Astrocyte (in vitro differentiated cells and primary cell): Measurements from ENCODE around the gene TMEM17.

Experiments used
- CTCF ChIP-seq: IDR thresholded peaks from 2 replicates; pipeline ENCODE4 v1.5.1; 2011; ENCODE audit warnings: low read depth, mild to moderate bottlenecking, inconsistent platforms, low read length, moderate library complexity; ENCODE audit not compliant: insufficient read depth
- EZH2 ChIP-seq: IDR thresholded peaks from 2 replicates; pipeline ENCODE4 v1.6.1; 2012; ENCODE audit warnings: mild to moderate bottlenecking, low read length, inconsistent platforms; ENCODE audit not compliant: insufficient read depth

DNA sequence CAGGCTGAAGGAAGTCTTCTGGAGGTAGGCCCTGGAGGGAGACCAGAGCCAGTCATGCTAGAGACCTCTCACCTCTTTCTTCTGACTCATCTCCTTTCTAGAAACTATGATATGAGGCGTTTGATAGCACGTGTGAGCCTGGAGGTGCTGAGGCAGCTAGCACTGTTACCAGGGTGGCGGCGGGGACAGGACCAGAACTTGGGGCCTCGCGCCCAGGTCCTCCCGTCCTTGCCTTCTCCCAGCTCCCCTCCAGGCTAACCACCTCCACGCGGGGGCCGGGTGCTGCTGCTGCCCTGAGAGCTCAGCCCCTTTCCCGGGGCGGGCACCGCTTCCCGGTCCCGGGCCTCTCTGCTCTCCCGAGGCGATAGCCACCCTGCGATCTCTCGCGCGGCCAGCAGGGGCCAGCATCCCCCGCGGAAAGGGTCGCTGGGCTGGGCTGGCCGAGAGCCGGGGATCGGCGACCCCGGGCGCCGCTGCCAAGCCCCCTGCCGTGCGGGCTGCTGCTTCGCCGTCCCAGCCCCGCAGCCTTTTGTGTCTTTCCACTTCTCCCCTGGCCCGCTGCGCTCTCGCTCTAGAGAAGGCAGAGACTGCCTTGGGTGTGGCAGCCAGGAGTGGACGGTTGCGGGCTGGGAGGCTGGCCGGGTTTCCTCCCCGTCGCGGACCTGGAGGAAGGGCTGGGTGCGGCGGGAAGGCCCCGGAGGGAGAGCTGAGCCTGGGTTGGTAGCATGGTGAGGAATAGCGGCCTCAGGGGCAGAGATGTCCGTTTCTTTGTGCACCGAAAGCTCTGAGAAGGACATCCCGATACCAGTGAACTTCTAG is 49.1 kb downstream of the TMEM17 start:
- peak; percentile 43 for TF ChIP-seq CTCF
- TF ChIP-seq EZH2: no peak
